ENCODE results near the gene ADI1.

Gene ADI1

DNA sequence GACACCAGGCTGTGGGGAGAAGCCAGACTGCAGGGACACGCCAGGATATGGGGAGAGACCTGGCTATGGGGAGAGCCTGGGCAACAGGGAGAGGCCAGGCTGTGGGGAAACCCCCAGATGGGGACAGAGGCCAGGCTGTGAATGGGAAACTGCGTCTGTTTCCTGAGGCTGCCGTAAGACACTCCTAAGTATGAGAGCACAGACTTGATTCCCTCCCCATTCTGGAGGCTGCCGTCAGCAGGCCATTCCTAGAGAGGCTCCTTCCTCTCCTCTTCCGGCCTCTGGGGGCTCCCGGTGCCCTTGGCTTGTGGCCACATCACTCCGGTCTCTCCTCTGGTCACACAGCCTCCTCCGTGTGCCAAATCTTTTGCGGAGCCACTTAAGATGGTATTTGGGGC, 32.3 kb downstream of the ADI1 start:
- no peak for DNase-seq (ENCODE audit: extremely low read depth, insufficient read length)
- H3K4me3 ChIP-seq (replicated peaks; ENCODE audit: low read depth, low read length) = no peak overlapping the region
- H3K27me3 ChIP-seq (replicated peaks; ENCODE audit: control insufficient read depth, insufficient read depth, low read length) = no peaks in the 10 kb centered on the region
- peaks cover 2% of the 10 kb centered on the region for H3K36me3 ChIP-seq (ENCODE audit: control insufficient read depth, insufficient read depth, low read length)
- TF ChIP-seq CTCF (IDR thresholded peaks at IDR 0.05; ENCODE audit: insufficient read depth, low read length, poor library complexity, severe bottlenecking) = no peak

- no peak for DNase-seq (ENCODE audit: extremely low read depth, insufficient read length)
- TF ChIP-seq CTCF (IDR thresholded peaks at IDR 0.05; ENCODE audit: insufficient read depth, low read length, poor library complexity, severe bottlenecking) = no peak
- Histone ChIP-seq H3K27me3 (replicated peaks; ENCODE audit: control insufficient read depth, insufficient read depth, low read length) (no peaks in the 10 kb centered on the region), H3K36me3 (ENCODE audit: control insufficient read depth, insufficient read depth, low read length) (peaks cover 2% of the 10 kb centered on the region), H3K4me3 (replicated peaks; ENCODE audit: low read depth, low read length) (no peak overlapping the region)
Measured at GRCh38 chr2:3486047-3487027, 33.0 kb downstream of the ADI1 start.

GRCh38 chr2:3485166-3485565, 34.2 kb downstream of the ADI1 start:
- TF ChIP-seq CTCF (IDR thresholded peaks at IDR 0.05; ENCODE audit: insufficient read depth, low read length, poor library complexity, severe bottlenecking) = no peak
- no peak for DNase-seq (ENCODE audit: extremely low read depth, insufficient read length)
- Histone ChIP-seq H3K27me3 (replicated peaks; ENCODE audit: control insufficient read depth, insufficient read depth, low read length) (no peaks in the 10 kb centered on the region), H3K36me3 (ENCODE audit: control insufficient read depth, insufficient read depth, low read length) (peaks cover 2% of the 10 kb centered on the region), H3K4me3 (replicated peaks; ENCODE audit: low read depth, low read length) (no peak overlapping the region)

DNA sequence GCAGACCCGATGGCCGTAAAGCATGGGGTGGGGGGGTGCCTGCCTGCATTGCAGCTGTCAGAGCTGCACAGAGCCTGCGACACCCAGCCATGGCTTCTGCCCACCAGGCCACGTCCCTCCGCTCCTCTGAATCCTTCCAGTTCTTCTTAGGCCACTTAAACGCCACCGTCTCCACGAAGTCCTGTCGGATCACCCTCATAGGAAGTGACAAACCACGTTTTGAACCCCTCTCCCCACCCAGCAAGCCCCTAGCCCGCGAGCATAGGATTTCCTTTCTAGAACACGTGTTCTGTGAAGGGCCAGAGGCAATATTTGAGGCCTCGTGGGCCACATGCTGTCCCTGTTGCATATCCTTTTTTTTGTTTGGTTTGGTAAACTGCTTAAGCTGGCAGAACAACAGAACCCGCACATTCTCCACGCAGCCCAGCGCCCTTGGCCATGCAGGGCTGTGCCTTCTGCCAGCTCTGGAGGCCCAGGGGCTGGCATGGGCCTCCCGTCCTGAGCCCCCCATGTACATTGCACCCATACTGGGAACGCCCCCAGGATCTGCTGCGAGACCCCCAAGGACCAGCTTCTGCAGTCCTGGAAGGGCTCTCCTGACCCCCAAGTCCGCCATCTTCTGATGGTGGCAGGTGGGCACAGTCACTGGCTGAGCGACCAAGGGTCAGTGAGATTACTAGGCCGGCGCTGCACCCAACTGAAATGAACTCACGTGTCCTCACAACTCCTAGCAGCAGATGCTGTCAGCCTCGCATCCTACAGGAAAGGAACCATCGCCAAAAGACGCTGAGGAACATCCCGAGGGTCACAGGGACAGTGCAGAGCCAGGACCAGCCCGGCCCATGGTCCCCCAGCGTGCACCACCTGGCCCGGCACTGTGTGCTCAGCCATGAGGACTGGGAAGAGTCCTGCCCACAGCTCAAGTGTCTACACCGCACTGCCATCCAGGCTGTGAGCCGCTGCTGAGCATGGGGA, 35.1 kb downstream of the ADI1 start:
- Histone ChIP-seq H3K4me3 (replicated peaks; ENCODE audit: low read depth, low read length) (no peak overlapping the region), H3K27me3 (replicated peaks; ENCODE audit: control insufficient read depth, insufficient read depth, low read length) (no peaks in the 10 kb centered on the region), H3K36me3 (ENCODE audit: control insufficient read depth, insufficient read depth, low read length) (peaks cover 7% of the 10 kb centered on the region)
- no peak for TF ChIP-seq CTCF (IDR thresholded peaks at IDR 0.05; ENCODE audit: insufficient read depth, low read length, poor library complexity, severe bottlenecking)
- no peak for DNase-seq (ENCODE audit: extremely low read depth, insufficient read length)

- H3K36me3 ChIP-seq (ENCODE audit: control insufficient read depth, insufficient read depth, low read length) = peaks cover 10% of the 10 kb centered on the region
- no peak for DNase-seq (ENCODE audit: extremely low read depth, insufficient read length)
- no peak for TF ChIP-seq CTCF (IDR thresholded peaks at IDR 0.05; ENCODE audit: insufficient read depth, low read length, poor library complexity, severe bottlenecking)
- no peaks in the 10 kb centered on the region for H3K27me3 ChIP-seq (replicated peaks; ENCODE audit: control insufficient read depth, insufficient read depth, low read length)
- H3K4me3 ChIP-seq (replicated peaks; ENCODE audit: low read depth, low read length) = no peak overlapping the region
Measured at GRCh38 chr2:3483227-3483985, 35.9 kb downstream of the ADI1 start.
